H9 (cell line): ENCODE data around the gene CEP112. TPM values are rescaled to one million over a fixed set of nuclear protein-coding genes. Genes with fewer than 3 reads are reported as not detected.

Experiments used
- DNase-seq: peaks from one replicate; pipeline ENCODE4 v3.0.0-alpha.2; 2017
- H2AFZ ChIP-seq: one replicate; pipeline ENCODE4 v1.6.1; 2013; ENCODE audit warnings: mild to moderate bottlenecking, low read length, control low read depth, moderate library complexity
- H2AK5ac ChIP-seq: 2 replicates; pipeline ENCODE4 v1.6.1; 2013; ENCODE audit warnings: low read length, control low read depth, mixed read lengths; ENCODE audit not compliant: insufficient read length
- H2BK120ac ChIP-seq: one replicate; pipeline ENCODE4 v1.6.1; 2013; ENCODE audit warnings: low read depth, mild to moderate bottlenecking, low read length, control low read depth, inconsistent platforms; ENCODE audit not compliant: poor library complexity, severe bottlenecking
- H2BK12ac ChIP-seq: 2 replicates; pipeline ENCODE4 v1.6.1; 2013; ENCODE audit warnings: low read length, control low read depth, mixed read lengths, low read depth; ENCODE audit not compliant: insufficient read length
- H2BK15ac ChIP-seq: 2 replicates; pipeline ENCODE4 v1.6.1; 2013; ENCODE audit warnings: low read depth, low read length, control low read depth
- H2BK20ac ChIP-seq: one replicate; pipeline ENCODE4 v1.6.1; 2013; ENCODE audit warnings: low read depth, mild to moderate bottlenecking, low read length, control low read depth, inconsistent platforms; ENCODE audit not compliant: poor library complexity, severe bottlenecking
- H2BK5ac ChIP-seq: 2 replicates; pipeline ENCODE4 v1.6.1; 2013; ENCODE audit warnings: low read length, control low read depth, mixed read lengths; ENCODE audit not compliant: insufficient read length
- H3K14ac ChIP-seq: 2 replicates; pipeline ENCODE4 v1.6.1; 2013; ENCODE audit warnings: low read length, control low read depth; ENCODE audit not compliant: insufficient read depth
- H3K18ac ChIP-seq: 2 replicates; pipeline ENCODE4 v1.6.1; 2013; ENCODE audit warnings: low read depth, mild to moderate bottlenecking, mixed read lengths, low read length, control low read depth; ENCODE audit not compliant: insufficient read length
- H3K23ac ChIP-seq: 2 replicates; pipeline ENCODE4 v1.6.1; 2013; ENCODE audit warnings: low read length, control low read depth, mixed read lengths, low read depth; ENCODE audit not compliant: insufficient read length
- H3K23me2 ChIP-seq: 2 replicates; pipeline ENCODE4 v1.6.1; 2013; ENCODE audit warnings: low read depth, mild to moderate bottlenecking, mixed read lengths, low read length, control low read depth; ENCODE audit not compliant: insufficient read length, poor library complexity, severe bottlenecking
- H3K27ac ChIP-seq: 2 replicates; pipeline ENCODE4 v1.5.1; 2013; ENCODE audit warnings: low read length, control low read depth, mixed read lengths, low read depth; ENCODE audit not compliant: insufficient read length
- H3K27me3 ChIP-seq: 2 replicates; pipeline ENCODE4 v1.6.1; 2013; ENCODE audit warnings: low read length, control low read depth, inconsistent platforms; ENCODE audit not compliant: insufficient read depth
- H3K4ac ChIP-seq: 2 replicates; pipeline ENCODE4 v1.6.1; 2013; ENCODE audit warnings: low read depth, mild to moderate bottlenecking, control low read depth, inconsistent platforms, low read length, moderate library complexity
- H3K4me1 ChIP-seq: 2 replicates; pipeline ENCODE4 v1.6.1; 2013; ENCODE audit warnings: low read length, control low read depth, inconsistent platforms; ENCODE audit not compliant: insufficient read depth
- H3K4me2 ChIP-seq: 2 replicates; pipeline ENCODE4 v1.6.1; 2013; ENCODE audit warnings: low read length, control low read depth, mixed read lengths; ENCODE audit not compliant: insufficient read length, insufficient read depth
- H3K56ac ChIP-seq: 2 replicates; pipeline ENCODE4 v1.6.1; 2013; ENCODE audit warnings: low read depth, mild to moderate bottlenecking, mixed read lengths, low read length, control low read depth; ENCODE audit not compliant: insufficient read length
- H3K79me1 ChIP-seq: 2 replicates; pipeline ENCODE4 v1.6.1; 2013; ENCODE audit warnings: low read depth, mild to moderate bottlenecking, moderate library complexity, low read length, control low read depth, inconsistent platforms; ENCODE audit not compliant: insufficient read depth, poor library complexity, severe bottlenecking
- H3K79me2 ChIP-seq: 2 replicates; pipeline ENCODE4 v1.6.1; 2013; ENCODE audit warnings: low read length, control low read depth, inconsistent platforms; ENCODE audit not compliant: insufficient read depth
- H3K9ac ChIP-seq: 2 replicates; pipeline ENCODE4 v1.6.1; 2013; ENCODE audit warnings: low read length, control low read depth, mixed read lengths; ENCODE audit not compliant: insufficient read length; ENCODE audit errors: extremely low read depth
- H3K9me3 ChIP-seq: one replicate; pipeline ENCODE4 v1.6.1; 2013; ENCODE audit warnings: low read depth, low read length, inconsistent platforms; ENCODE audit not compliant: control insufficient read depth
- H3T11ph ChIP-seq: one replicate; pipeline ENCODE4 v1.6.1; 2013; ENCODE audit warnings: mild to moderate bottlenecking, low read length, control low read depth, inconsistent platforms
- H4K20me1 ChIP-seq: one replicate; pipeline ENCODE4 v1.6.1; 2013; ENCODE audit not compliant: control insufficient read depth, insufficient read length, insufficient read depth
- H4K5ac ChIP-seq: 2 replicates; pipeline ENCODE4 v1.6.1; 2013; ENCODE audit warnings: low read depth, mild to moderate bottlenecking, mixed read lengths, low read length, control low read depth; ENCODE audit not compliant: insufficient read length
- H4K8ac ChIP-seq: replicated peaks from 2 replicates; pipeline ENCODE4 v1.6.1; 2013; ENCODE audit warnings: low read length, control low read depth, mixed read lengths, low read depth; ENCODE audit not compliant: insufficient read length
- H4K91ac ChIP-seq: 2 replicates; pipeline ENCODE4 v1.6.1; 2013; ENCODE audit warnings: low read depth, mild to moderate bottlenecking, moderate library complexity, mixed read lengths, low read length, control low read depth; ENCODE audit not compliant: insufficient read length
- H3K27ac Mint-ChIP-seq, 3 experiments: 2 replicates in 2 of 3; 3 replicates in 1 of 3; pipeline ENCODE4 v1.8.0; 2020 to 2021; ENCODE audit warnings: mixed read lengths in 3 of 3, mild to moderate bottlenecking in 1 of 3, moderate library complexity in 1 of 3
- H3K27me3 Mint-ChIP-seq: 2 replicates; pipeline ENCODE4 v1.8.0; 2021; ENCODE audit warnings: low read depth, mild to moderate bottlenecking, moderate library complexity, mixed read lengths
- H3K36me3 Mint-ChIP-seq, 3 experiments: 2 replicates in 2 of 3; 3 replicates in 1 of 3; pipeline ENCODE4 v1.8.0; 2020 to 2021; ENCODE audit warnings: low read depth in 3 of 3, mixed read lengths in 3 of 3; ENCODE audit not compliant: insufficient read depth in 1 of 3
- H3K4me1 Mint-ChIP-seq, 2 experiments: 2 replicates each; pipeline ENCODE4 v1.8.0; 2020; ENCODE audit warnings: mixed read lengths in 2 of 2
- H3K4me3 Mint-ChIP-seq, 2 experiments: 2 replicates in 1 of 2; 3 replicates in 1 of 2; pipeline ENCODE4 v1.8.0; 2020 to 2021; ENCODE audit warnings: mild to moderate bottlenecking in 2 of 2, mixed read lengths in 2 of 2, moderate library complexity in 1 of 2
- H3K9me3 Mint-ChIP-seq, 2 experiments: 2 replicates in 1 of 2; 3 replicates in 1 of 2; pipeline ENCODE4 v1.8.0; 2020; ENCODE audit warnings: mild to moderate bottlenecking in 2 of 2, mixed read lengths in 2 of 2, moderate library complexity in 1 of 2
- CTCF ChIP-seq: fragments of 200-600 bp; sonication (generic); conservative IDR thresholded peaks from 3 replicates; pipeline ENCODE4 v1.8.0; 2021; ENCODE audit warnings: antibody characterized with exemption, mild to moderate bottlenecking
- WGBS: extraction: QIAGEN DNeasy Blood & Tissue Kit; methylation state at CpG from one replicate; pipeline ENCODE4 v1.1.7; 2013; ENCODE audit warnings: missing lambda C conversion rate, low lambda C conversion rate, mixed read lengths; ENCODE audit not compliant: insufficient read length; ENCODE audit errors: extremely low coverage; 5-methylcytosine and 5-hydroxymethylcytosine counted together
- total RNA-seq: library from RNA; stranded (reverse); gene quantifications from 2 replicates; pipeline ENCODE4 v1.2.1, GENCODE V29; 2021

CEP112 gene
- total RNA-seq, 1 experiment from 2014 or later: 5.4 TPM

GRCh38 chr17:65867014-65867413, 324.9 kb downstream of the CEP112 start:
- Mint-ChIP-seq H3K36me3 (peaks cover 0 to 8% (median 2%) of the 10 kb centered on the region in 3 experiments; a peak in 3 of 7 replicates), H3K4me3 (no peak overlapping the region), H3K9me3 (peaks cover 7 to 10% of the 10 kb centered on the region in 2 experiments; a peak in 3 of 5 replicates), H3K27me3 (no peaks in the 10 kb centered on the region; the same call in 1 of the 2 replicates), H3K27ac (no peak overlapping the region), H3K4me1 (peaks cover 0 to 6% of the 10 kb centered on the region in 2 experiments; a peak in 1 of 4 replicates)
- Histone ChIP-seq H3K27ac (no peak overlapping the region), H3K23ac (no peak overlapping the region), H4K20me1 (no peaks in the 10 kb centered on the region), H4K5ac (no peak overlapping the region), H3K56ac (no peak overlapping the region), H2AK5ac (no peak overlapping the region), H3K23me2 (no peaks in the 10 kb centered on the region), H2BK120ac (no peak overlapping the region), H3T11ph (no peak overlapping the region), H2BK15ac (no peak overlapping the region), H3K9me3 (no peaks in the 10 kb centered on the region), H3K27me3 (no peaks in the 10 kb centered on the region), H3K14ac (no peak overlapping the region; the same call in 1 of the 2 replicates), H3K4ac (no peak overlapping the region), H3K79me2 (no peaks in the 10 kb centered on the region), H4K91ac (no peak overlapping the region), H3K4me1 (no peaks in the 10 kb centered on the region), H2AFZ (no peak overlapping the region), H3K4me2 (no peak overlapping the region), H2BK5ac (no peak overlapping the region), H3K79me1 (no peaks in the 10 kb centered on the region), H3K18ac (no peak overlapping the region), H4K8ac (no peak overlapping the region), H2BK20ac (no peak overlapping the region), H3K9ac (no peak overlapping the region), H2BK12ac (no peak overlapping the region)
- no peak for DNase-seq
- no CpG with 5 or more reads among the region's 6 CpGs for WGBS
- no peak for TF ChIP-seq CTCF
